SH-SY5Y (cell line): ENCODE results near the gene ARHGDIB.

Experiments
- GATA2 ChIP-seq: IDR thresholded peaks from 2 replicates; pipeline ENCODE4 v1.6.1; 2011; ENCODE audit warnings: mild to moderate bottlenecking, low read depth, low read length
- GATA3 ChIP-seq: IDR thresholded peaks from 2 replicates; pipeline ENCODE4 v1.6.1; 2011; ENCODE audit warnings: low read depth, mild to moderate bottlenecking, low read length, moderate library complexity

GRCh38 chr12:14931791-14932560, 29.4 kb downstream of the ARHGDIB start:
- TF ChIP-seq GATA2 (no peak), GATA3 (no peak)
